Measurements from ENCODE around the gene PCDHGA8. TPM values are rescaled to one million over a fixed set of nuclear protein-coding genes. Genes with fewer than 3 reads are reported as not detected.

The PCDHGA8 gene
- total and polyA plus RNA-seq, 2 of the 13 experiments (the other 11 are each of a cell fraction or from before 2014, with no cell fraction given) = 0.05 to 0.29 TPM

GRCh38 chr5:141351591-141351990 is 40.8 kb upstream of the PCDHGA8 start:
- WGBS (ENCODE audit: low lambda C conversion rate) = 86% methylated on average over 10 of the region's 36 CpGs
- POLR2A ChIA-PET = no interaction called here
- DNase-seq (ENCODE audit: low spot score) (no peak), FAIRE-seq (no peak), ATAC-seq (no peak)
- CTCF ChIA-PET (ENCODE audit: low intra/inter-chr PET ratio, low total read pairs) = no interaction called here
- no TSS peak for BruUV-seq (replicated peaks)
- no peak overlapping the region for H3K27ac ChIP-seq (ENCODE audit: extremely low read length, insufficient read depth, low read length)
- no peak for TF ChIP-seq ADNP (CRISPR knock-in tag; IDR thresholded peaks at IDR 0.05)
- no peak for TF ChIP-seq ZNF10 (CRISPR knock-in tag; IDR thresholded peaks at IDR 0.05; ENCODE audit: borderline replicate concordance, low read depth)
- no peak for TF ChIP-seq ZC3H13 (CRISPR knock-in tag; IDR thresholded peaks at IDR 0.05)
- TF ChIP-seq ZNF788 (CRISPR knock-in tag; IDR thresholded peaks at IDR 0.05; ENCODE audit: borderline replicate concordance) = no peak
- TF ChIP-seq ASH2L (IDR thresholded peaks at IDR 0.05; ENCODE audit: insufficient read length, low read depth, low read length) = no peak
- TF ChIP-seq ZNF280D (CRISPR knock-in tag; IDR thresholded peaks at IDR 0.05) = no peak
- TF ChIP-seq GMEB1 (CRISPR knock-in tag; IDR thresholded peaks at IDR 0.05; ENCODE audit: borderline replicate concordance) = no peak
- TF ChIP-seq YEATS4 (CRISPR knock-in tag; IDR thresholded peaks at IDR 0.05; ENCODE audit: borderline replicate concordance) = no peak
- TF ChIP-seq SMAD3 (CRISPR knock-in tag; IDR thresholded peaks at IDR 0.05) = no peak
- TF ChIP-seq TFDP1 (CRISPR knock-in tag; IDR thresholded peaks at IDR 0.05; ENCODE audit: borderline replicate concordance) = no peak
- intact Hi-C loops (cut with micrococcal nuclease; ENCODE audit: unreplicated experiment) (loop anchor here (10.0 kb wide), 1 partner anchor 173 kb away; no protein-coding TSS in a partner anchor), in situ Hi-C loops (cut with HindIII; ENCODE audit: extremely low pct_ligation_motif_present, low pct_unique_long_range_greater_than_20kb) (loop anchor here (10.0 kb wide), 1 partner anchor 173 kb away; no protein-coding TSS in a partner anchor)
- H3K36me3 ChIP-seq (replicated peaks in 1 of 2; ENCODE audit: control insufficient read depth in 1 of 2, insufficient read depth in 2 of 2, low read length in 2 of 2) = no peaks in the 10 kb centered on the region
- no peaks in the 10 kb centered on the region for H3K79me2 ChIP-seq (ENCODE audit: insufficient read depth, low read length)
- H3K9me3 ChIP-seq (ENCODE audit: low read length) = peaks cover 15% of the 10 kb centered on the region
- no peaks in the 10 kb centered on the region for H4K20me1 ChIP-seq (ENCODE audit: insufficient read depth, low read length)
- no peaks in the 10 kb centered on the region; a peak in 1 of 5 replicates for H3K27me3 ChIP-seq (ENCODE audit: control insufficient read depth in 1 of 2, insufficient read depth in 2 of 2, low read length in 2 of 2)
- no peak overlapping the region for H3K9ac ChIP-seq (ENCODE audit: insufficient read depth, low read depth, low read length)
- no peaks in the 10 kb centered on the region; the same call in 1 of the 2 replicates for H3K4me1 ChIP-seq (ENCODE audit: insufficient read depth, low read length)
- no peak overlapping the region for H2AFZ ChIP-seq (ENCODE audit: low read length)
- H3K4me2 ChIP-seq (ENCODE audit: low read depth, low read length) = no peak overlapping the region
- H3K4me3 ChIP-seq (replicated peaks in 1 of 3; ENCODE audit: insufficient read depth in 1 of 3, low read depth in 2 of 3, low read length in 3 of 3) = no peak overlapping the region

Measured in HepG2 (cell line).